Measurements from ENCODE around the gene HYDIN.

Gene HYDIN
- total RNA-seq = 0 reads per million in 2 donors

- peak in 1 of 5 experiments; percentile 44 for DNase-seq
These were observed at the start of gene HYDIN for GRCh38 chr16:71230122-71230845. TSS of gene HYDIN (minus strand) at chr16:71230722. CDS start at chr16:71186895, 43,827 bp downstream.

- DNase-seq = no peak
These were observed 46.2 kb upstream of the HYDIN start for GRCh38 chr16:71276589-71277334.

GRCh38 chr16:71273384-71273783, 42.9 kb upstream of the HYDIN start:
- DNase-seq = no peak

GRCh38 chr16:71264299-71264698, 33.8 kb upstream of the HYDIN start:
- no peak for DNase-seq

GRCh38 chr16:71263582-71263981, 33.1 kb upstream of the HYDIN start:
- no peak for DNase-seq

- DNase-seq = no peak
These were observed 31.9 kb upstream of the HYDIN start for GRCh38 chr16:71262391-71262790.

- DNase-seq = no peak
These were observed 30.5 kb upstream of the HYDIN start for GRCh38 chr16:71260995-71261394.

GRCh38 chr16:71259086-71259485, 28.6 kb upstream of the HYDIN start:
- no peak for DNase-seq

GRCh38 chr16:71258372-71258771, 27.9 kb upstream of the HYDIN start:
- no peak for DNase-seq

GRCh38 chr16:71257768-71258167, 27.2 kb upstream of the HYDIN start:
- DNase-seq = no peak

GRCh38 chr16:71255721-71256120, 25.2 kb upstream of the HYDIN start:
- no peak for DNase-seq

GRCh38 chr16:71254832-71255525, 24.5 kb upstream of the HYDIN start:
- no peak for DNase-seq

- no peak for DNase-seq
These were observed 20.1 kb upstream of the HYDIN start for GRCh38 chr16:71250461-71251235.

GRCh38 chr16:71249399-71249798, 18.9 kb upstream of the HYDIN start:
- DNase-seq = no peak

- no peak for DNase-seq
These were observed 17.0 kb upstream of the HYDIN start for GRCh38 chr16:71247478-71247877.

- no peak for DNase-seq
These were observed 15.8 kb upstream of the HYDIN start for GRCh38 chr16:71246309-71246708.

- DNase-seq = no peak
These were observed 14.0 kb upstream of the HYDIN start for GRCh38 chr16:71244521-71244920.

GRCh38 chr16:71242601-71243000, 12.1 kb upstream of the HYDIN start:
- DNase-seq = no peak

- no peak for DNase-seq
These were observed 11.5 kb upstream of the HYDIN start for GRCh38 chr16:71242036-71242435.

GRCh38 chr16:71229344-71229743, 1.2 kb downstream of the HYDIN start:
- no peak for DNase-seq

GRCh38 chr16:71226229-71227141, 4.0 kb downstream of the HYDIN start:
- no peak for DNase-seq

- no peak for DNase-seq
These were observed 5.4 kb downstream of the HYDIN start for GRCh38 chr16:71225145-71225544.
